H9 (cell line): ENCODE measurements around the gene NR2F1-AS1. TPM values are rescaled to one million over a fixed set of nuclear protein-coding genes. Genes with fewer than 3 reads are reported as not detected.
A peak's percentile ranks its signal among the peaks of the same experiment; 100 is the strongest.

Source experiments
- DNase-seq: peaks from one replicate; pipeline ENCODE4 v3.0.0-alpha.2; 2017
- H2AFZ ChIP-seq: one replicate; pipeline ENCODE4 v1.6.1; 2013; ENCODE audit warnings: mild to moderate bottlenecking, low read length, control low read depth, moderate library complexity
- H2AK5ac ChIP-seq: 2 replicates; pipeline ENCODE4 v1.6.1; 2013; ENCODE audit warnings: low read length, control low read depth, mixed read lengths; ENCODE audit not compliant: insufficient read length
- H2BK120ac ChIP-seq: one replicate; pipeline ENCODE4 v1.6.1; 2013; ENCODE audit warnings: low read depth, mild to moderate bottlenecking, low read length, control low read depth, inconsistent platforms; ENCODE audit not compliant: poor library complexity, severe bottlenecking
- H2BK12ac ChIP-seq: 2 replicates; pipeline ENCODE4 v1.6.1; 2013; ENCODE audit warnings: low read length, control low read depth, mixed read lengths, low read depth; ENCODE audit not compliant: insufficient read length
- H2BK15ac ChIP-seq: 2 replicates; pipeline ENCODE4 v1.6.1; 2013; ENCODE audit warnings: low read depth, low read length, control low read depth
- H2BK20ac ChIP-seq: one replicate; pipeline ENCODE4 v1.6.1; 2013; ENCODE audit warnings: low read depth, mild to moderate bottlenecking, low read length, control low read depth, inconsistent platforms; ENCODE audit not compliant: poor library complexity, severe bottlenecking
- H2BK5ac ChIP-seq: 2 replicates; pipeline ENCODE4 v1.6.1; 2013; ENCODE audit warnings: low read length, control low read depth, mixed read lengths; ENCODE audit not compliant: insufficient read length
- H3K14ac ChIP-seq: 2 replicates; pipeline ENCODE4 v1.6.1; 2013; ENCODE audit warnings: low read length, control low read depth; ENCODE audit not compliant: insufficient read depth
- H3K18ac ChIP-seq: 2 replicates; pipeline ENCODE4 v1.6.1; 2013; ENCODE audit warnings: low read depth, mild to moderate bottlenecking, mixed read lengths, low read length, control low read depth; ENCODE audit not compliant: insufficient read length
- H3K23ac ChIP-seq: 2 replicates; pipeline ENCODE4 v1.6.1; 2013; ENCODE audit warnings: low read length, control low read depth, mixed read lengths, low read depth; ENCODE audit not compliant: insufficient read length
- H3K23me2 ChIP-seq: 2 replicates; pipeline ENCODE4 v1.6.1; 2013; ENCODE audit warnings: low read depth, mild to moderate bottlenecking, mixed read lengths, low read length, control low read depth; ENCODE audit not compliant: insufficient read length, poor library complexity, severe bottlenecking
- H3K27ac ChIP-seq: 2 replicates; pipeline ENCODE4 v1.5.1; 2013; ENCODE audit warnings: low read length, control low read depth, mixed read lengths, low read depth; ENCODE audit not compliant: insufficient read length
- H3K27me3 ChIP-seq: 2 replicates; pipeline ENCODE4 v1.6.1; 2013; ENCODE audit warnings: low read length, control low read depth, inconsistent platforms; ENCODE audit not compliant: insufficient read depth
- H3K4ac ChIP-seq: 2 replicates; pipeline ENCODE4 v1.6.1; 2013; ENCODE audit warnings: low read depth, mild to moderate bottlenecking, control low read depth, inconsistent platforms, low read length, moderate library complexity
- H3K4me1 ChIP-seq: 2 replicates; pipeline ENCODE4 v1.6.1; 2013; ENCODE audit warnings: low read length, control low read depth, inconsistent platforms; ENCODE audit not compliant: insufficient read depth
- H3K4me2 ChIP-seq: 2 replicates; pipeline ENCODE4 v1.6.1; 2013; ENCODE audit warnings: low read length, control low read depth, mixed read lengths; ENCODE audit not compliant: insufficient read length, insufficient read depth
- H3K56ac ChIP-seq: 2 replicates; pipeline ENCODE4 v1.6.1; 2013; ENCODE audit warnings: low read depth, mild to moderate bottlenecking, mixed read lengths, low read length, control low read depth; ENCODE audit not compliant: insufficient read length
- H3K79me1 ChIP-seq: 2 replicates; pipeline ENCODE4 v1.6.1; 2013; ENCODE audit warnings: low read depth, mild to moderate bottlenecking, moderate library complexity, low read length, control low read depth, inconsistent platforms; ENCODE audit not compliant: insufficient read depth, poor library complexity, severe bottlenecking
- H3K79me2 ChIP-seq: 2 replicates; pipeline ENCODE4 v1.6.1; 2013; ENCODE audit warnings: low read length, control low read depth, inconsistent platforms; ENCODE audit not compliant: insufficient read depth
- H3K9ac ChIP-seq: 2 replicates; pipeline ENCODE4 v1.6.1; 2013; ENCODE audit warnings: low read length, control low read depth, mixed read lengths; ENCODE audit not compliant: insufficient read length; ENCODE audit errors: extremely low read depth
- H3K9me3 ChIP-seq: one replicate; pipeline ENCODE4 v1.6.1; 2013; ENCODE audit warnings: low read depth, low read length, inconsistent platforms; ENCODE audit not compliant: control insufficient read depth
- H3T11ph ChIP-seq: one replicate; pipeline ENCODE4 v1.6.1; 2013; ENCODE audit warnings: mild to moderate bottlenecking, low read length, control low read depth, inconsistent platforms
- H4K20me1 ChIP-seq: one replicate; pipeline ENCODE4 v1.6.1; 2013; ENCODE audit not compliant: control insufficient read depth, insufficient read length, insufficient read depth
- H4K5ac ChIP-seq: 2 replicates; pipeline ENCODE4 v1.6.1; 2013; ENCODE audit warnings: low read depth, mild to moderate bottlenecking, mixed read lengths, low read length, control low read depth; ENCODE audit not compliant: insufficient read length
- H4K8ac ChIP-seq: replicated peaks from 2 replicates; pipeline ENCODE4 v1.6.1; 2013; ENCODE audit warnings: low read length, control low read depth, mixed read lengths, low read depth; ENCODE audit not compliant: insufficient read length
- H4K91ac ChIP-seq: 2 replicates; pipeline ENCODE4 v1.6.1; 2013; ENCODE audit warnings: low read depth, mild to moderate bottlenecking, moderate library complexity, mixed read lengths, low read length, control low read depth; ENCODE audit not compliant: insufficient read length
- H3K27ac Mint-ChIP-seq, 3 experiments: 2 replicates in 2 of 3; 3 replicates in 1 of 3; pipeline ENCODE4 v1.8.0; 2020 to 2021; ENCODE audit warnings: mixed read lengths in 3 of 3, mild to moderate bottlenecking in 1 of 3, moderate library complexity in 1 of 3
- H3K27me3 Mint-ChIP-seq: 2 replicates; pipeline ENCODE4 v1.8.0; 2021; ENCODE audit warnings: low read depth, mild to moderate bottlenecking, moderate library complexity, mixed read lengths
- H3K36me3 Mint-ChIP-seq, 3 experiments: 2 replicates in 2 of 3; 3 replicates in 1 of 3; pipeline ENCODE4 v1.8.0; 2020 to 2021; ENCODE audit warnings: low read depth in 3 of 3, mixed read lengths in 3 of 3; ENCODE audit not compliant: insufficient read depth in 1 of 3
- H3K4me1 Mint-ChIP-seq, 2 experiments: 2 replicates each; pipeline ENCODE4 v1.8.0; 2020; ENCODE audit warnings: mixed read lengths in 2 of 2
- H3K4me3 Mint-ChIP-seq, 2 experiments: 2 replicates in 1 of 2; 3 replicates in 1 of 2; pipeline ENCODE4 v1.8.0; 2020 to 2021; ENCODE audit warnings: mild to moderate bottlenecking in 2 of 2, mixed read lengths in 2 of 2, moderate library complexity in 1 of 2
- H3K9me3 Mint-ChIP-seq, 2 experiments: 2 replicates in 1 of 2; 3 replicates in 1 of 2; pipeline ENCODE4 v1.8.0; 2020; ENCODE audit warnings: mild to moderate bottlenecking in 2 of 2, mixed read lengths in 2 of 2, moderate library complexity in 1 of 2
- WGBS: extraction: QIAGEN DNeasy Blood & Tissue Kit; methylation state at CpG from one replicate; pipeline ENCODE4 v1.1.7; 2013; ENCODE audit warnings: missing lambda C conversion rate, low lambda C conversion rate, mixed read lengths; ENCODE audit not compliant: insufficient read length; ENCODE audit errors: extremely low coverage; 5-methylcytosine and 5-hydroxymethylcytosine counted together
- total RNA-seq: library from RNA; stranded (reverse); gene quantifications from 2 replicates; pipeline ENCODE4 v1.2.1, GENCODE V29; 2021
- TF ChIP-seq, protein P1 (sequence below): fragments of 200-600 bp; sonication (generic); conservative IDR thresholded peaks from 3 replicates; pipeline ENCODE4 v1.8.0; 2021; ENCODE audit warnings: antibody characterized with exemption, mild to moderate bottlenecking

The NR2F1-AS1 gene
- total RNA-seq, 1 experiment from 2014 or later: 1.9 TPM

DNA sequence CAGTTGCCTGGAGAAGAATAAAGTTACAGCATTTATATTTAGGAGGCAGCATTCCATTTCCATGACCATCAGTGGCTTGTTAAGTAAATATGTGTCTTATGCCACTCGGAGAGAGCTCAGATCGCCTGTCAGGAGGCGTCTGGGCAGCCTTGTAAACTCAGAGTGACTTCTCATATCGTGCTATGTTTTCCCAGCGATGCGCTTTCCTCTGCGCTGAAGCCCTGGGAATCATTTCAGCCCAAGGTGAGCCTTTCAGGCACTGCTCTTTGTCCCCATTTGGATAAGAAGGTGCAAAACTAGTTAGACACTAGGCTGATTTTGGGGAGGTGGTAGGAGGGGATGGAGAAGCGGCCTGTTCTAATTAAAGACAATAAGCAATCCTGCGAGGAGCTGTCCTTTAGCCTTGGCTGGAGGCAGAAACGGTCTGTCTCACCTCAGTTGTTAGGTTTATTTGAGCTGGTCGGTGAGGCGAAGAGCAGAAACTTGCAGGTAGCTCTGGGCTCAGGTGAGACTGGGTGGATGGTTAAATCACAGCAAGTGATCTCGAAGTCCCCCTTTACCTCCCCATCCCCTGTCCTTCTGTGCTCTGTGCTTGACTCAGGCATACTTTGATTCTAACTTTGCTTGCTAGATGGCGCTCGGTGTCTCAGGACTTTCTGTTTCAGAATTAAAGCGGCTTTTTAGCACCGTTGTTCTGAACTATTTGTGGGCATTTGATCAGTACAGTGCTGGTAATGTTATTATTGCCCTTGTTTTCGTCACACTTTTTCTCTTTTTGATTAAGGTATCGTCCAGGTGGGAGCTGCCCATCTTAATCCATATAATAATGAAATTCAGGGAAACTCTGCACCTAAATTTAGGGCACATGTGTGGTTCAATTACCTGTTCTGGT, 26.6 kb upstream of the NR2F1-AS1 start:
- no peak overlapping the region for H2BK5ac ChIP-seq
- peaks cover 23 to 50% of the 10 kb centered on the region in 2 experiments for H3K4me1 Mint-ChIP-seq
- H2BK15ac ChIP-seq: no peak overlapping the region
- H3K56ac ChIP-seq: no peak overlapping the region
- H3K79me1 ChIP-seq: no peaks in the 10 kb centered on the region
- peaks cover 2 to 21% of the 10 kb centered on the region in 2 experiments; a peak in 3 of 5 replicates for H3K9me3 Mint-ChIP-seq
- no peak overlapping the region for H2BK20ac ChIP-seq
- no peaks in the 10 kb centered on the region for H3K79me2 ChIP-seq
- no peak overlapping the region for H4K91ac ChIP-seq
- H2AFZ ChIP-seq: no peak overlapping the region
- no peak overlapping the region for H3K9ac ChIP-seq
- H4K20me1 ChIP-seq: no peaks in the 10 kb centered on the region
- no peak overlapping the region for H4K5ac ChIP-seq
- peak; percentile 83 for DNase-seq
- H3K36me3 Mint-ChIP-seq: no peaks in the 10 kb centered on the region
- H3K27me3 ChIP-seq: peaks cover 83% of the 10 kb centered on the region
- H3K4me3 Mint-ChIP-seq: peak overlapping the region in 1 of 2 experiments; percentile 74; a peak in 3 of 5 replicates
- H3K23me2 ChIP-seq: peaks cover 8% of the 10 kb centered on the region
- no peaks in the 10 kb centered on the region for H3K9me3 ChIP-seq
- no peak overlapping the region for H2BK12ac ChIP-seq
- H2AK5ac ChIP-seq: no peak overlapping the region
- peak overlapping the region; percentile 51 for H3K4me2 ChIP-seq
- TF ChIP-seq, protein P1, sequence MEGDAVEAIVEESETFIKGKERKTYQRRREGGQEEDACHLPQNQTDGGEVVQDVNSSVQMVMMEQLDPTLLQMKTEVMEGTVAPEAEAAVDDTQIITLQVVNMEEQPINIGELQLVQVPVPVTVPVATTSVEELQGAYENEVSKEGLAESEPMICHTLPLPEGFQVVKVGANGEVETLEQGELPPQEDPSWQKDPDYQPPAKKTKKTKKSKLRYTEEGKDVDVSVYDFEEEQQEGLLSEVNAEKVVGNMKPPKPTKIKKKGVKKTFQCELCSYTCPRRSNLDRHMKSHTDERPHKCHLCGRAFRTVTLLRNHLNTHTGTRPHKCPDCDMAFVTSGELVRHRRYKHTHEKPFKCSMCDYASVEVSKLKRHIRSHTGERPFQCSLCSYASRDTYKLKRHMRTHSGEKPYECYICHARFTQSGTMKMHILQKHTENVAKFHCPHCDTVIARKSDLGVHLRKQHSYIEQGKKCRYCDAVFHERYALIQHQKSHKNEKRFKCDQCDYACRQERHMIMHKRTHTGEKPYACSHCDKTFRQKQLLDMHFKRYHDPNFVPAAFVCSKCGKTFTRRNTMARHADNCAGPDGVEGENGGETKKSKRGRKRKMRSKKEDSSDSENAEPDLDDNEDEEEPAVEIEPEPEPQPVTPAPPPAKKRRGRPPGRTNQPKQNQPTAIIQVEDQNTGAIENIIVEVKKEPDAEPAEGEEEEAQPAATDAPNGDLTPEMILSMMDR: peak; percentile 65
- no peak overlapping the region for H3K27ac Mint-ChIP-seq
- H3K4ac ChIP-seq: no peak overlapping the region
- WGBS: no CpG with 5 or more reads among the region's 19 CpGs
- H2BK120ac ChIP-seq: no peak overlapping the region
- H3K23ac ChIP-seq: no peak overlapping the region
- H3K4me1 ChIP-seq: peaks cover 3% of the 10 kb centered on the region; the same call in 1 of the 2 replicates
- no peaks in the 10 kb centered on the region for H3K27me3 Mint-ChIP-seq
- H3K27ac ChIP-seq: no peak overlapping the region
- no peak overlapping the region for H3K14ac ChIP-seq
- H3T11ph ChIP-seq: no peak overlapping the region
- no peak overlapping the region for H3K18ac ChIP-seq
- no peak overlapping the region for H4K8ac ChIP-seq
